Activated CD8-positive, alpha-beta memory T cell treated with anti-CD3 and anti-CD28 coated beads for 36 hours (primary cell): ENCODE data around the gene RCN1. TPM values are rescaled to one million over a fixed set of nuclear protein-coding genes. Genes with fewer than 3 reads are reported as not detected.

Source experiments
- CTCF ChIA-PET: fragments of 350-600 bp; sonication (Branson Sonifier 250); formaldehyde crosslinking; loops from one replicate; lab custom pipeline; 2021; ENCODE audit warnings: antibody characterized with exemption; lab: Charles Lee
- POLR2A ChIA-PET: fragments of 350-600 bp; sonication (Branson Sonifier 250); formaldehyde crosslinking; loops from one replicate; lab custom pipeline; 2021; ENCODE audit warnings: antibody characterized with exemption; lab: Charles Lee
- total RNA-seq, 2 experiments: library from RNA; stranded (reverse); gene quantifications; one replicate each; pipeline ENCODE4 v1.2.3, GENCODE V29; 2021

The RCN1 gene
- total RNA-seq, 2 experiments from 2014 or later = 35.3 to 37.9 TPM

DNA sequence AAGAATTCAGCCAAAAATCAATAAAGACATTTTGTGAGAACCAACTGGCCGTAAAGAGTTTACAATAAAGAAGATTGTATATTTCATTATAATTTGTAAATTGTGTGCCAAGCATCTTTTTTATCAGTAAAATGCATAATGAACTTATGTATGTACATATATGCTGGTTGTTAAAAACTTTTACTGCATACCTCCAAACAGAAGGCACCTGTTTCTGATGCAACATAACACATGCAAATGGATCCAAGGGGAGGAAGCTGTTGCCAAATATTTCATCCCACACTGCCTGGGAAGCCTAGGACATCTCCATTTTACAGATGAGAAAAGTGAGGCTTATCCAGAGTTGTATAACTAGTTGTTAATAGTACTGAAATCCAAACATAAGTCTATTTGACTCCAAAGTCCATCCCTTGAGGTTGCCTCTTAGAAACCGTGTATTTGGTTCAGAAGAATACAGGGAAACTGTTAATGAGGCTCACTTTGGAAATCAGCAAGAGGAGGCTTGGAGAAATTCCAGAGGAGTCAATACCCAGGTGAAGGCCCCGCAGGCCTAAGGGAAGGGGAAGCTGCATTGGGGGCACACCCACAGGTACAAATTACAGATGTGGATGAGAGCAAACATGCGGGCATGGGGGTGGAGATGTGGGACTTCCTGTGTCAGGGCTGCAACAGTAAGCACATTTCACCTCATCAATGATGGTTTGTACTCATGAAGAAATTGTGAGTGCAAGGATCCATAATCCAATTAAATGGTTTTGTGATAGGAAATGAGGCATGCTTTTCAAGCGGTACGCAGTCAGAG lies 51.1 kb downstream of the RCN1 start:
- ChIA-PET CTCF (no interaction called here), POLR2A (no interaction called here)

DNA sequence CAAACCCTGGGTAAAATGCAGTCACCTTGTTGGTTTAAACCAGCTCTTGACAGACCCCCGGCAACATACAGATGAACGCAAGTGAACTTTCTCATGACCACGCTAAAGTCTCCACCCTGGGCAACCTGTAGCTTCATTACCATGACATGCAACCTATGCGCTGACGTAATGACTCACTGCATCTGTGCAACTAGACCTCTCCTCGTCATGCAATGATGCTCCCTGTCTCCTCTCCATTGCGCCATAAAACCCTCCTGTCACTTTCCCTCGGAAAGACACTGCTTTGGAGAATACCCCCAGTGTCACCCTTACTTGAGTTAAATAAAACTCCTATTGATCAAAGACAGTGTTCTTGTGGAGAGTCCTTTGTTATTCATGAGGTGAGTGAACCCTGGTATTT lies 52.5 kb downstream of the RCN1 start:
- ChIA-PET POLR2A (no interaction called here), CTCF (no interaction called here)

DNA sequence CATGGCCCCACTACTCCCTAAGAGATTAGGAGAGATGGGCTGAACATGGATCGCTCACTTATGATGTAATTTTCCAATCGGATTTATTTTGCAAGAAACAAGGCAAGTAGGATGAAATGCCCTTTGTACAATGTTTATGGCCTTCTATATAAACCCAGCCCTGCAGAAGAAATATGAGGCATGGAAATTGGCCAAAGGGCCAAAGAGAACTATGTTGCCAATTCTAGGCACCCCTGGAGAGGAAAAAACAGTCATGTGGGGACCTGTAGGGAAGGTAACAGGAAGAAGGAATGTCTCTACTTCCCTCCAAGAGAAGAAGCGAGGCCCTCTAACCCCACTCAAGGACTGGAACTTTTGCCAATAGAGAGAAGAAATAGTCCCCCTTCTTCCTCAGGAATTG lies 54.4 kb downstream of the RCN1 start:
- ChIA-PET CTCF (no interaction called here), POLR2A (no interaction called here)

DNA sequence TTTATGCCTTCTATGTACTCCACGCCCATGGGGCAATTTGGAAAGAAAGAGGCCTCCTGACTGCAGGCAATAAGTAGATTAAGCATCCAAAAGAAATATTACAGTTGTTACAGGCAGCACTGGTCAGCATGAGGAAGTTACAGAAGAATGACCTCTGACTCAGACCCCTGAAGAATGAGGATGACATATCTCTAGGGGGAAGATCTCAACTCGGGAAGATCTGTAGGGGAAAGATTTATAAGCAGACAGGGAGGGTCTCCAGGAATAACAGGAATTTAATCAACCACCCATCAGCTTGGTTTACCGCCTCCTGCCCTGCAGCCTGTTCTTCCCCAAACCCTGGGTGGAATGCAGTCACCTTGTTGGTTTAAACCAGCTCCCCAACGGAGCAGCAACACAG lies 58.0 kb downstream of the RCN1 start:
- ChIA-PET POLR2A (no interaction called here), CTCF (no interaction called here)

DNA sequence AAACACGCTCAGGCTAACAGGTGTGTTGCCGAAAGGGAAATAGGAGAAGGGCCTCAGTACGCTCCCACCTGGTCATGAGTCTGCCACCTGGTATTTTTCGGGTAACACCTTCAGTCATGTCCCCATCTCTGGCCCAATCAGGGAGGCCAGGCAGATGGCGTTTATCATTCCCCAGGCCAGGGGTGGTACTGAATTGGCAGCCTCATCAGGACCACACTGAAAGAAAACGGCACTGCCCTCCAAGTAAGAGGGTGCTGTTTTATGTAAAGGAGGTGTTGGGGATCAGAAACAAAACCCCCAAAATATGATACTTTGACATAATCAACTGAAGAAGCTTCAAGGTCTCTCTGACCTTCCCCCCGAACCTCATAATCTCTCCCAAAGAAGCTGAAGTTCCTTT lies 58.9 kb downstream of the RCN1 start:
- ChIA-PET POLR2A (no interaction called here), CTCF (interaction anchor here (0.6 to 1.0 kb wide), 2 partner anchors 96 to 662 kb away, joined by 3 read pairs; no protein-coding TSS in a partner anchor)

DNA sequence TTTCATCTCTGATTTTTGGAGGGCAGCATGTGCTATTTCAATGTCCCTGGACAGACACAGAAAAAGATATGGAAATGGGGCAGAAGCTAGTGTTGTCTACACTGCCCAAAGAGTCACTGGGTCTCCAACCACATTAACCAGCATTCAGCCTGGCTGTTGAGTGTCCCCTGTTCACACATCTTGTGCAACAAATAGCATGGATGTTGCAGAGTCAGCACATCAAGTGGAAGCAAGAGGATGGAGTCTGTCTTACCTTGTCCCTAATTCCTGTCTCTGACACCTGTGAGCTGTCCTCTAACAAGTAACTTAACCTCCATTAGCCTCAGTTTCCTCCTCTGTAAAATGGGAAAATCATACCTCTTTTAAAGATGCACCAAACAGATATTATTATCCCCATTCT lies 60.2 kb downstream of the RCN1 start:
- CTCF ChIA-PET = interaction anchor here (1.0 kb wide), 1 partner anchor 98 kb away, joined by 3 read pairs; no protein-coding TSS in a partner anchor
- POLR2A ChIA-PET = no interaction called here

DNA sequence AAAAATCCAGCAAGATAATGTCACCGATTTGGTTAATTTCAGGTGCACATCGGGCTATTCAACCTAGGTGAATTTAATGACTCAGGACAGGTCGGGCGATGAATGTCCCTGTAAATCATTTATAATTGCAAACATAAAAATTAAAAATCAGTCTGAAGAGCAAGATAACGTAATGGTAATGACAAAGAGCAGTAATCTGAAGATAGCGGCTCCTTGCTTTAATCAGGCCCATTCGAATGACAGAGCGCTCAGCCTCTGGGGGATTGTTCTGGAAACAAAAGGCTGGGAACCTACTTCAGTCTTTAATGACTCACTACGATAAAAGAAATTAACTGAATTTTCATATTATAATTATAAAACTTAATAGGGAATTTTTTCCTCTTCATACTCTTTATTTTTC lies 61.3 kb downstream of the RCN1 start:
- POLR2A ChIA-PET = no interaction called here

DNA sequence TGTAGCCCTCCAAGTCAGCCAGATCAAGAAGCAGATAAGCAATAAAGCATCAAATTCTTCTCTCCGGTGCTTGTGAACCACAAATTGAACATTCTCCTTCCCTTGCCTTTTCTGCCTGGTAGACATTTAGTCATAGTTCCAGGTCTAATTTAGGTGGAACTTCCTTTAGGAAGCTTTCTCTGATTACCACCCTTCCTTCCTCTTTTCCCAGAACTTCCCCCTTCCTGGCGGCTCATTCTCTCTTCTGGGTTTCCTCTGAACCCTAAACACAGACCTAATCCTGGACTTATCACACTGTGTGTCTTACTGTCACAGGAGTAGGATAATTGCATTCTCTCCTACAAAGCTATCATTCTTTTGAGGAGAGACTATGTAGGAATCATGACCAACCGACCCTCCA lies 61.9 kb downstream of the RCN1 start:
- CTCF ChIA-PET = interaction anchor here (0.5 kb wide), 1 partner anchor 22 kb away, joined by 5 read pairs; no protein-coding TSS in a partner anchor
- POLR2A ChIA-PET = no interaction called here

More for the DNA sequence above, 61.3 kb downstream of the RCN1 start:
- CTCF ChIA-PET = no interaction called here

DNA sequence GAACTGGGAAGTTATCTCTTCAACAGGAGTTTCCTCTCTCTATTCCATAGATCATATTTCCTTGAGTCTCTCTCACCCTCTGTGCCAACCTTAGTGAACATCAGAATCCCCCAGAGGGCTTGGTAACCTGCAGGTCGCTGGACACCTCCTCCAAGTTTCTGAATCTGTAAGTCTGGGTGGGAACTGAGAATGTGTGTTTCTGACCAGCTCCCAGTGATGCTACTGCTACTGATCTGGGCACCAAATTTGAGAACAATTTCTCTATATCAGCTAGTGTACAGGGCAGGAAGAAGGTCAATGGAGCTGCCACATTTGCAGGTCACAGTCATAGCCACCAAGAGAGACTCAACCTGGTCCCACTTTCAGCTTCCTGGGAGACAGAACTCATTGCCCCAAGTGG lies 62.9 kb downstream of the RCN1 start:
- POLR2A ChIA-PET = no interaction called here

DNA sequence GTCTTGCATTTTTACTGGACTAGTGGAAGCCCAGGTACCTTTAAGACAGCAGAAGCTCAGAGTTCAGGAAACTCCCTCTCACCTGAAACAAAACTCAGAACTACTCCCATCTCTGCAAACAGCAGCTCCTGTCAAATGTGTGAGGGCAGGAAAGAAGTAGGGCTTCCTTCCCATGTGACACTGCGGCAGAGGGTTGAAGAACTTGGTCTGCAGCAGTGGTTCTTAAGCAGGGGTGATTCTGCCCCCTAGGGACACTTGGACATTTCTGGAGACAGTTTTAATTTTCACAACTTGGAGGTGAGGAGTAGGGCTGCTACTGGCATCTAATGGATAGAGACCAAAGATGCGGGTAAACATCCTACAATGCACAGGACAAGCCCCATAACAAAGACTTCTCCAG lies 63.4 kb downstream of the RCN1 start:
- POLR2A ChIA-PET = no interaction called here
- CTCF ChIA-PET = interaction anchor here (0.6 kb wide), 1 partner anchor 371 kb away, joined by 3 read pairs; no protein-coding TSS in a partner anchor

More for the DNA sequence above, 62.9 kb downstream of the RCN1 start:
- CTCF ChIA-PET = interaction anchor here (0.6 kb wide), 1 partner anchor 372 kb away, joined by 3 read pairs; no protein-coding TSS in a partner anchor
